ENCODE measurements around the gene SLC35E1.

- no peak for TF ChIP-seq CTCF (conservative IDR thresholded peaks at IDR 0.05)
- TF ChIP-seq ZFX (IDR thresholded peaks at IDR 0.05): no peak
Measured at GRCh38 chr19:16591803-16592556, 19.8 kb upstream of the SLC35E1 start.

All from C4-2B (cell line).